Measurements from ENCODE around the gene SRRM4.

Gene SRRM4

GRCh38 chr12:119008691-119009221 is 27.4 kb downstream of the SRRM4 start:
- Histone ChIP-seq H3K4me1 (ENCODE audit: control insufficient read depth in 1 of 2, insufficient read depth in 2 of 2, low read length in 2 of 2) (no peaks in the 10 kb centered on the region), H3K27ac (ENCODE audit: low read depth, low read length) (no peak overlapping the region), H3K9me3 (ENCODE audit: control insufficient read depth in 1 of 2, low read length in 2 of 2) (no peaks in the 10 kb centered on the region), H3K4me3 (ENCODE audit: low read depth in 1 of 2, low read length in 2 of 2) (no peak overlapping the region), H3K36me3 (ENCODE audit: control insufficient read depth in 1 of 2, insufficient read depth in 2 of 2, low read length in 2 of 2) (no peaks in the 10 kb centered on the region), H3K27me3 (ENCODE audit: control insufficient read depth in 1 of 2, insufficient read depth in 2 of 2, low read length in 2 of 2) (peaks cover 4 to 6% of the 10 kb centered on the region in 2 donors), H3K9ac (ENCODE audit: low read depth in 1 of 2, low read length in 2 of 2) (no peak overlapping the region)

- H3K4me1 ChIP-seq (ENCODE audit: control insufficient read depth in 1 of 2, insufficient read depth in 2 of 2, low read length in 2 of 2): no peaks in the 10 kb centered on the region
- no peak overlapping the region for H3K9ac ChIP-seq (ENCODE audit: low read depth in 1 of 2, low read length in 2 of 2)
- H3K27me3 ChIP-seq (ENCODE audit: control insufficient read depth in 1 of 2, insufficient read depth in 2 of 2, low read length in 2 of 2): peaks cover 4 to 6% of the 10 kb centered on the region in 2 donors
- H3K36me3 ChIP-seq (ENCODE audit: control insufficient read depth in 1 of 2, insufficient read depth in 2 of 2, low read length in 2 of 2): no peaks in the 10 kb centered on the region
- H3K4me3 ChIP-seq (ENCODE audit: low read depth in 1 of 2, low read length in 2 of 2): no peak overlapping the region
- no peak overlapping the region for H3K27ac ChIP-seq (ENCODE audit: low read depth, low read length)
- H3K9me3 ChIP-seq (ENCODE audit: control insufficient read depth in 1 of 2, low read length in 2 of 2): no peaks in the 10 kb centered on the region
Observed at GRCh38 chr12:119011231-119011630, 29.9 kb downstream of the SRRM4 start.

GRCh38 chr12:119012179-119012578 is 30.8 kb downstream of the SRRM4 start:
- H3K27ac ChIP-seq (ENCODE audit: low read depth, low read length): no peak overlapping the region
- H3K4me1 ChIP-seq (ENCODE audit: control insufficient read depth in 1 of 2, insufficient read depth in 2 of 2, low read length in 2 of 2): no peaks in the 10 kb centered on the region
- H3K9me3 ChIP-seq (ENCODE audit: control insufficient read depth in 1 of 2, low read length in 2 of 2): no peaks in the 10 kb centered on the region
- no peak overlapping the region for H3K4me3 ChIP-seq (ENCODE audit: low read depth in 1 of 2, low read length in 2 of 2)
- peaks cover 4 to 6% of the 10 kb centered on the region in 2 donors for H3K27me3 ChIP-seq (ENCODE audit: control insufficient read depth in 1 of 2, insufficient read depth in 2 of 2, low read length in 2 of 2)
- no peak overlapping the region for H3K9ac ChIP-seq (ENCODE audit: low read depth in 1 of 2, low read length in 2 of 2)
- no peaks in the 10 kb centered on the region for H3K36me3 ChIP-seq (ENCODE audit: control insufficient read depth in 1 of 2, insufficient read depth in 2 of 2, low read length in 2 of 2)

DNA sequence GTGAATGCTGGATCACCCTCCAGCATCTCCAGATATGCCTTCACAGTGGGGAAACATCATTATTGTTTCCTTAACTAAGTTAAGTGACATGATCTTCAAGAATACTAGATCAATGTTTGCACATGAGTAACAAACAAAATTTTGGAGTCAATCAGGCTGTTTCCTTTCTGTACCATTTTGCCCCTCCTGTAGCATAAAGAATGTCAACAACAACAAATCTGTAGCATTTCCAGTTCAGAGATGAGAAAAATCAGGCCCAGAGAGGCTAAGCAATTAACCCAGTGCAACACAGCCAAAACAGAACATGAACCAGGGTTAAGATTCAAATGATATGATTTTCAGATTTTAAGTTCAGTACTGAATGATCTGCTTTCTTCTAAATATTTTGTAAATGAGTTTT is 31.7 kb downstream of the SRRM4 start:
- Histone ChIP-seq H3K4me3 (ENCODE audit: low read depth in 1 of 2, low read length in 2 of 2) (no peak overlapping the region), H3K9ac (ENCODE audit: low read depth in 1 of 2, low read length in 2 of 2) (no peak overlapping the region), H3K4me1 (ENCODE audit: control insufficient read depth in 1 of 2, insufficient read depth in 2 of 2, low read length in 2 of 2) (no peaks in the 10 kb centered on the region), H3K9me3 (ENCODE audit: control insufficient read depth in 1 of 2, low read length in 2 of 2) (no peaks in the 10 kb centered on the region), H3K36me3 (ENCODE audit: control insufficient read depth in 1 of 2, insufficient read depth in 2 of 2, low read length in 2 of 2) (no peaks in the 10 kb centered on the region), H3K27me3 (ENCODE audit: control insufficient read depth in 1 of 2, insufficient read depth in 2 of 2, low read length in 2 of 2) (peaks cover 4 to 6% of the 10 kb centered on the region in 2 donors), H3K27ac (ENCODE audit: low read depth, low read length) (no peak overlapping the region)

DNA sequence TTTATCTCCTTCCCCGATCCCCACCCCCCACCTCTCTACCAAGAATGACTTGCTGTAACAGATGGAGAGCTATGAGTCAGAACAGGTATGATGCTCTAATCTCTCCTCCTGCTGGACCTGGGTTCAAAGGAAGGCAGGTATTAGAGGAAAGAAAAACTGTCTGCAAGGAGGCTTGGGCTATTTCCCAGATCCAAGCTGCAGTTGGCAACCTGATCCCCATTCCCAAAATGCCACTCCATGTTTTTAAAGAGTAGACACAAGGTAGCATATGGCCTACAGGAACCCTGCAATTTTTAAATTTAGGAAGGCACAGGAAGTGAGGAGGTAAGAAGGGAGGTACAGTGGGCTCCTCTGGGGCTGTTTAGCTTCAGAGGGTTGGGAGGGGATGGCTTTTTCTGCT is 33.0 kb downstream of the SRRM4 start:
- Histone ChIP-seq H3K9me3 (ENCODE audit: control insufficient read depth in 1 of 2, low read length in 2 of 2) (no peaks in the 10 kb centered on the region), H3K36me3 (ENCODE audit: control insufficient read depth in 1 of 2, insufficient read depth in 2 of 2, low read length in 2 of 2) (no peaks in the 10 kb centered on the region), H3K4me1 (ENCODE audit: control insufficient read depth in 1 of 2, insufficient read depth in 2 of 2, low read length in 2 of 2) (no peaks in the 10 kb centered on the region), H3K27ac (ENCODE audit: low read depth, low read length) (no peak overlapping the region), H3K9ac (ENCODE audit: low read depth in 1 of 2, low read length in 2 of 2) (no peak overlapping the region), H3K27me3 (ENCODE audit: control insufficient read depth in 1 of 2, insufficient read depth in 2 of 2, low read length in 2 of 2) (peaks cover 2 to 3% of the 10 kb centered on the region in 2 donors), H3K4me3 (ENCODE audit: low read depth in 1 of 2, low read length in 2 of 2) (no peak overlapping the region)

DNA sequence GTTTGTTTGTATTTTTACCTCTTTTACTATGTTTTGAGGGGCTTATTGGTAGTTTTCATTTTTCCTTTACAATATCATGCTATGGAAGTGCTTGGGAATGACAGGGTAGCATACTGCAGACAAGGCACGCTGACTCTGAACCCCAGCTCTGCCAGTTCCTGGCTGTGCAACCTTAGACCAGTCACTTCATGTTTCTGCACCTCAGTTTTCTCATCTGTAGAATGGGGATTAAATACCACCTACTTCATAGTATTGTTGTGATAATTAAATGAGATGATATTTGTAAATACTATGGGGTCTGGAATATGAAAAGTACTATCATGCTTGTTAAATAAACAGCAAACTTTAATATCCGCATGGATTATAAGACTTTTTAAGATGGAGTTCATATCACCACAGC is 35.4 kb downstream of the SRRM4 start:
- Histone ChIP-seq H3K4me1 (ENCODE audit: control insufficient read depth in 1 of 2, insufficient read depth in 2 of 2, low read length in 2 of 2) (no peaks in the 10 kb centered on the region), H3K27ac (ENCODE audit: low read depth, low read length) (no peak overlapping the region), H3K4me3 (ENCODE audit: low read depth in 1 of 2, low read length in 2 of 2) (no peak overlapping the region), H3K9ac (ENCODE audit: low read depth in 1 of 2, low read length in 2 of 2) (no peak overlapping the region), H3K9me3 (ENCODE audit: control insufficient read depth in 1 of 2, low read length in 2 of 2) (no peaks in the 10 kb centered on the region), H3K27me3 (ENCODE audit: control insufficient read depth in 1 of 2, insufficient read depth in 2 of 2, low read length in 2 of 2) (no peaks in the 10 kb centered on the region), H3K36me3 (ENCODE audit: control insufficient read depth in 1 of 2, insufficient read depth in 2 of 2, low read length in 2 of 2) (no peaks in the 10 kb centered on the region)

DNA sequence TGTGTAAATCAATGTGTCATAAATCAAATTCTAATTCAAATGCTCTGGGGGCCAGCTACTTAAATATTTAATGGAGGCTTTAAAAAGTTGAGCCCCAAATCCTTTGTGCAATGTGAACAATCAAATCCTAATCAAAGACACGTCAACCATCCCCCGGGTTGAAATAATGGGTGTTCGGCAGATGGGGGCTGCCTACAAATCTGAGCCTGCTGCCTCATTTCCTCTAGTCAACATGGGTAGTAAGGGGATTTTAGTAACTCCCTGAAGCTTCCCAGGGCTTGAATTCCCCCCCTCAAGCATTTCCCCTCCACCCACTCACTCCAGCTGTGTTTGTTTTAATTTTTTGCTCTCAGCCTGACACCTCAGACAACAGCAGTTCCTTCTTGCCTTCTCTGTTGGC is 37.8 kb downstream of the SRRM4 start:
- Histone ChIP-seq H3K27me3 (ENCODE audit: control insufficient read depth in 1 of 2, insufficient read depth in 2 of 2, low read length in 2 of 2) (no peaks in the 10 kb centered on the region), H3K4me1 (ENCODE audit: control insufficient read depth in 1 of 2, insufficient read depth in 2 of 2, low read length in 2 of 2) (no peaks in the 10 kb centered on the region), H3K36me3 (ENCODE audit: control insufficient read depth in 1 of 2, insufficient read depth in 2 of 2, low read length in 2 of 2) (no peaks in the 10 kb centered on the region), H3K9ac (ENCODE audit: low read depth in 1 of 2, low read length in 2 of 2) (no peak overlapping the region), H3K27ac (ENCODE audit: low read depth, low read length) (no peak overlapping the region), H3K4me3 (ENCODE audit: low read depth in 1 of 2, low read length in 2 of 2) (no peak overlapping the region), H3K9me3 (ENCODE audit: control insufficient read depth in 1 of 2, low read length in 2 of 2) (no peaks in the 10 kb centered on the region)

- Histone ChIP-seq H3K9me3 (ENCODE audit: control insufficient read depth in 1 of 2, low read length in 2 of 2) (no peaks in the 10 kb centered on the region), H3K27me3 (ENCODE audit: control insufficient read depth in 1 of 2, insufficient read depth in 2 of 2, low read length in 2 of 2) (no peaks in the 10 kb centered on the region), H3K27ac (ENCODE audit: low read depth, low read length) (no peak overlapping the region), H3K9ac (ENCODE audit: low read depth in 1 of 2, low read length in 2 of 2) (no peak overlapping the region), H3K4me1 (ENCODE audit: control insufficient read depth in 1 of 2, insufficient read depth in 2 of 2, low read length in 2 of 2) (no peaks in the 10 kb centered on the region), H3K4me3 (ENCODE audit: low read depth in 1 of 2, low read length in 2 of 2) (no peak overlapping the region), H3K36me3 (ENCODE audit: control insufficient read depth in 1 of 2, insufficient read depth in 2 of 2, low read length in 2 of 2) (no peaks in the 10 kb centered on the region)
Observed at GRCh38 chr12:119020406-119021360, 39.3 kb downstream of the SRRM4 start.

- Histone ChIP-seq H3K9ac (ENCODE audit: low read depth in 1 of 2, low read length in 2 of 2) (no peak overlapping the region), H3K36me3 (ENCODE audit: control insufficient read depth in 1 of 2, insufficient read depth in 2 of 2, low read length in 2 of 2) (no peaks in the 10 kb centered on the region), H3K4me3 (ENCODE audit: low read depth in 1 of 2, low read length in 2 of 2) (no peak overlapping the region), H3K27ac (ENCODE audit: low read depth, low read length) (no peak overlapping the region), H3K27me3 (ENCODE audit: control insufficient read depth in 1 of 2, insufficient read depth in 2 of 2, low read length in 2 of 2) (no peaks in the 10 kb centered on the region), H3K9me3 (ENCODE audit: control insufficient read depth in 1 of 2, low read length in 2 of 2) (no peaks in the 10 kb centered on the region), H3K4me1 (ENCODE audit: control insufficient read depth in 1 of 2, insufficient read depth in 2 of 2, low read length in 2 of 2) (no peaks in the 10 kb centered on the region)
Observed at GRCh38 chr12:119024356-119024755, 43.0 kb downstream of the SRRM4 start.

- H3K36me3 ChIP-seq (ENCODE audit: control insufficient read depth in 1 of 2, insufficient read depth in 2 of 2, low read length in 2 of 2): no peaks in the 10 kb centered on the region
- no peak overlapping the region for H3K9ac ChIP-seq (ENCODE audit: low read depth in 1 of 2, low read length in 2 of 2)
- no peak overlapping the region for H3K27ac ChIP-seq (ENCODE audit: low read depth, low read length)
- H3K4me1 ChIP-seq (ENCODE audit: control insufficient read depth in 1 of 2, insufficient read depth in 2 of 2, low read length in 2 of 2): no peaks in the 10 kb centered on the region
- H3K9me3 ChIP-seq (ENCODE audit: control insufficient read depth in 1 of 2, low read length in 2 of 2): no peaks in the 10 kb centered on the region
- no peak overlapping the region for H3K4me3 ChIP-seq (ENCODE audit: low read depth in 1 of 2, low read length in 2 of 2)
- no peaks in the 10 kb centered on the region for H3K27me3 ChIP-seq (ENCODE audit: control insufficient read depth in 1 of 2, insufficient read depth in 2 of 2, low read length in 2 of 2)
Observed at GRCh38 chr12:119025786-119026185, 44.4 kb downstream of the SRRM4 start.
